ENCODE results near the gene DPP6. TPM values are rescaled to one million over a fixed set of nuclear protein-coding genes. Genes with fewer than 3 reads are reported as not detected.

DPP6 gene
- total RNA-seq, 2 experiments from 2014 or later, result not detected

- ATAC-seq (no peak), DNase-seq (no peak)
- intact Hi-C loops (cut with DNase I, micrococcal nuclease), result no loop called here
- Mint-ChIP-seq H3K27me3 (no peaks in the 10 kb centered on the region), H3K9me3 (ENCODE audit: low read depth) (peaks cover 7% of the 10 kb centered on the region), H3K36me3 (ENCODE audit: low read depth) (no peaks in the 10 kb centered on the region), H3K27ac (no peak overlapping the region), H3K4me3 (no peak overlapping the region), H3K4me1 (no peaks in the 10 kb centered on the region)
- ChIA-PET POLR2A (no interaction called here), CTCF (no interaction called here)
Observed at GRCh38 chr7:154336295-154336694, 284.1 kb downstream of the DPP6 start.

DNA sequence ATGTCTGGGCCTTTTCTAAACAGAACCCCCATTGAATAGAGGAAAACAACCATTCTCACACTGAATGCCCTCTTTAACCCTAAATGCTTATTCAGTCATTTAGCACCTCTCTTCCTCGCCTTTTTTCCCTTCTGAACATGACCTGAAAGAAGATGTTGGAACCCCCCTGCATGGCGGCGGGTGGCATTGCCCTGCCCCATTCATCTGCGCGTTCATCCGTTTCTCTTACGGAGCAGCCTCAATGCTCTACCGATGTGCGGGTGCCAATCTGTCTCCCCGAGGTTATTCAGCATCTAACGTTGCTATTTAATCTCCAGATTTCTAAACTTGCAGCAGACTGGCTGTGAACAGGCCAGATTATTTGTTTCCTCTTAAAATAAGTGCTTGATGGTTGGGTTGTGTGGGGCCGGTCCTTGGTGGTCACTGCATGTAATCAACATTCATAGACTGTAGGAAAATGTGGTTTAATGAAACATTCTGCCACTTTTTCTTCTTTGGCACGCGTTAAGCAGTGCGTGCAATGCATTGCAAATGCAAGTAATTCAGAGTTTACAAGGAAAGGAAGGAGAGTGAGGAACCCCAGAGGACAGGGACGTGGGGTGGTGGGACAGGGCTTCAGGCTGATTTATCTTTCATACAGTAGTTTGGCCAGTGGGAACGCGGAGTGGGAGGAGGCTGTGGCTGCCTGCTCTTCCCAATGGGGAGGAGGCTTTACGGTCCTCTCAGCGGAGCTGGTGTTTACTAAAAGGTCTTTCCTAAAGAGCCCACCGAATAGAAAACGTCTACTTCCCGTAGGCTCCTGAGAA, 286.7 kb downstream of the DPP6 start:
- ATAC-seq (no peak), DNase-seq (no peak)
- Mint-ChIP-seq H3K9me3 (ENCODE audit: low read depth) (peaks cover 7% of the 10 kb centered on the region), H3K4me1 (no peaks in the 10 kb centered on the region), H3K36me3 (ENCODE audit: low read depth) (no peaks in the 10 kb centered on the region), H3K27ac (no peak overlapping the region), H3K4me3 (no peak overlapping the region), H3K27me3 (no peaks in the 10 kb centered on the region)
- ChIA-PET CTCF (no interaction called here), POLR2A (no interaction called here)
- intact Hi-C loops (cut with DNase I, micrococcal nuclease), result no loop called here

DNA sequence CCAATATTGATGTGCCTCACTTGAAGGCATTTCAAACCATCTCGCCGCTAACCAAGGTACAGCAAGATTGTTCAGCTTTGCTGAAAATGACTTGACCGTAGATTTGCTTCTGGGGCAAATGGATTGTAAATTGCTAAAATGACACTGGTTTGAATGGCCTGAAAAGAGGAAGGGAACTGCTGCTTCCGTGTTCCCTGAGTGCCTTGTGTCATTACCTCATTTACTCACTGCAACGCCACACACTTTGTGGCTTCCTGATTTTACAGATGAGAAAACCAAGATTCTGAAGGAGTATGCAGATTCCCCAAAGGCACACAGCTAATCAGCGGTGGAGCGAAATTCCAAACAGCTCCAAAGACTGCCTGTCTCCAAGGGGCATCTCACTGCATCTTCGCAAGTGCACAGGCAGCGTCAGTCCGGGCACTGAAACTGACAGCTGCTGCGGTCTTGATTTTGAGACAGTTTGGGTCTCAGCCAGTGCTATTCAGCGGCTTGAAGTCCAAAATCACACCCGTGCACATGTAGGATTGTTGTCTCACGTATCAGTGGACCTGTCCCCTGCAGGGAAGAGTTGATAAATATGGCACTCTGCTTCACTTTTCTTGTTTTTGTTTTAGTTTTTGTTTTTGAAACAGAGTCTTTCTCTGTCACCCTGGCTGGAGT, 290.9 kb downstream of the DPP6 start:
- ATAC-seq, result no peak
- ChIA-PET CTCF (no interaction called here), POLR2A (no interaction called here)
- DNase-seq, result no peak
- intact Hi-C loops (cut with DNase I, micrococcal nuclease), result no loop called here
- no peaks in the 10 kb centered on the region for H3K36me3 Mint-ChIP-seq (ENCODE audit: low read depth)
- no peaks in the 10 kb centered on the region for H3K4me1 Mint-ChIP-seq
- peaks cover 2% of the 10 kb centered on the region for H3K9me3 Mint-ChIP-seq (ENCODE audit: low read depth)
- H3K4me3 Mint-ChIP-seq, result no peak overlapping the region
- H3K27ac Mint-ChIP-seq, result no peak overlapping the region
- no peaks in the 10 kb centered on the region for H3K27me3 Mint-ChIP-seq

DNA sequence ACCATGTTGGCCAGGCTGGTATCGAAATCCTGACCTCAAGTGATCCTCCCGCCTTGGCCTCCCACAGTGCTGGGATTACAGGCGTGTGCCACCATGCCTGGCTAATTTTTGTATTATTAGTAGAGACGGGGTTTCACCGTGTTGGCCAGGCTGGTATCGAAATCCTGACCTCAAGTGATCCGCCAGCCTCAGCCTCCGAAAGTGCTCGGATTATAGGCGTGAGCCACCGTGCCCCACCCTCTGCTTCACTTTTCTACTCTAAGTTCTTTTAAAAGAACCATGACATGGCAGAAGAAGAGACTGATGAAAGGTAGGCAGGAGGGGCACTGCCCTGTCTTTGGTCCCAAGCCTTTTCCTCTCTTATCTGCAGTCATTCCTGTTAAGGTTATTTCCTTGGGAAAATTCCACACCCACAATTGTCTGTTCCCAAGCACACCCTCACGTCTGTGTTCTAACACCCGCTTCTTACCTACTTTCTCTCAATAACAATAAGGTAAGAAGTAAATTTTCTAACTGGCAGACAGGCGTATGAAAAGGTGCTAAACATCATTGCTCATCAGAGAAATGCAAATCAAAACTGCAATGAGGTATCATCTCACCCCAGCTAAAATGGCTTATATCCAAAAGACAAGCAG, 291.7 kb downstream of the DPP6 start:
- Mint-ChIP-seq H3K9me3 (ENCODE audit: low read depth) (peaks cover 2% of the 10 kb centered on the region), H3K4me1 (no peaks in the 10 kb centered on the region), H3K36me3 (ENCODE audit: low read depth) (no peaks in the 10 kb centered on the region), H3K27ac (no peak overlapping the region), H3K27me3 (no peaks in the 10 kb centered on the region), H3K4me3 (no peak overlapping the region)
- POLR2A ChIA-PET, result no interaction called here
- CTCF ChIA-PET, result no interaction called here
- DNase-seq, result no peak
- intact Hi-C loops (cut with DNase I, micrococcal nuclease), result no loop called here
- no peak for ATAC-seq

DNA sequence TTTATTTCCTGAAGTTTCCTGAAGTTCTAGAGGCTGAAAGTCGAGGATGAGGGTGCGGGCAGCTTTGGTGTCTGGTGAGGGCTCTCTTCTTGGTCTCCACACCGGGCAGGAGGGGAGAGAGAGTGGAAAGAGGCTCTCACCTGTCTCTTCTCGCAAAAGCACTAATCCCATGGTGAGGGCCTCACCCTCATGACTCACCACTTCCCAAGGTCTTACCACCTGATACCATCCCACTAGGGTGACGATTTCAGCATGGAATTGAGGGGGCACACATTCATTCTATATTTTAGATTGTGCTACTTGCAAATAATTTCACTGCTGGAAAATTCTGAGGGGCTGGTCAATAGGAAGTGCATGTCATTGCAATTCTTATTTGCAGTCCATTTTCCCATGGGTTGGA, 292.9 kb downstream of the DPP6 start:
- peaks cover 2% of the 10 kb centered on the region for H3K9me3 Mint-ChIP-seq (ENCODE audit: low read depth)
- H3K27ac Mint-ChIP-seq, result no peak overlapping the region
- POLR2A ChIA-PET, result no interaction called here
- H3K4me3 Mint-ChIP-seq, result no peak overlapping the region
- no peak for ATAC-seq
- DNase-seq, result no peak
- no peaks in the 10 kb centered on the region for H3K27me3 Mint-ChIP-seq
- no peaks in the 10 kb centered on the region for H3K4me1 Mint-ChIP-seq
- no peaks in the 10 kb centered on the region for H3K36me3 Mint-ChIP-seq (ENCODE audit: low read depth)
- intact Hi-C loops (cut with DNase I, micrococcal nuclease), result no loop called here
- CTCF ChIA-PET, result no interaction called here

GRCh38 chr7:154347700-154348266, 295.6 kb downstream of the DPP6 start:
- no peak for DNase-seq
- POLR2A ChIA-PET, result no interaction called here
- CTCF ChIA-PET, result no interaction called here
- Mint-ChIP-seq H3K9me3 (ENCODE audit: low read depth) (peaks cover 2% of the 10 kb centered on the region), H3K4me1 (no peaks in the 10 kb centered on the region), H3K4me3 (no peak overlapping the region), H3K27me3 (no peaks in the 10 kb centered on the region), H3K27ac (no peak overlapping the region), H3K36me3 (ENCODE audit: low read depth) (no peaks in the 10 kb centered on the region)
- no peak for ATAC-seq
- intact Hi-C loops (cut with DNase I, micrococcal nuclease), result no loop called here

- no peak for ATAC-seq
- Mint-ChIP-seq H3K36me3 (ENCODE audit: low read depth) (no peaks in the 10 kb centered on the region), H3K4me3 (no peak overlapping the region), H3K27me3 (no peaks in the 10 kb centered on the region), H3K27ac (no peak overlapping the region), H3K4me1 (no peaks in the 10 kb centered on the region), H3K9me3 (ENCODE audit: low read depth) (peaks cover 2% of the 10 kb centered on the region)
- CTCF ChIA-PET, result no interaction called here
- intact Hi-C loops (cut with DNase I, micrococcal nuclease), result no loop called here
- DNase-seq, result no peak
- POLR2A ChIA-PET, result no interaction called here
Observed at GRCh38 chr7:154350892-154351291, 298.7 kb downstream of the DPP6 start.

- Mint-ChIP-seq H3K36me3 (ENCODE audit: low read depth) (no peaks in the 10 kb centered on the region), H3K27me3 (no peaks in the 10 kb centered on the region), H3K9me3 (ENCODE audit: low read depth) (peaks cover 2% of the 10 kb centered on the region), H3K4me1 (no peaks in the 10 kb centered on the region), H3K27ac (no peak overlapping the region), H3K4me3 (no peak overlapping the region)
- ChIA-PET CTCF (no interaction called here), POLR2A (no interaction called here)
- DNase-seq (no peak), ATAC-seq (no peak)
- intact Hi-C loops (cut with DNase I, micrococcal nuclease), result no loop called here
Observed at GRCh38 chr7:154353355-154353767, 301.2 kb downstream of the DPP6 start.

GRCh38 chr7:154364170-154364569, 312.0 kb downstream of the DPP6 start:
- H3K36me3 Mint-ChIP-seq (ENCODE audit: low read depth), result no peaks in the 10 kb centered on the region
- H3K27ac Mint-ChIP-seq, result no peak overlapping the region
- no peaks in the 10 kb centered on the region for H3K4me1 Mint-ChIP-seq
- H3K27me3 Mint-ChIP-seq, result no peaks in the 10 kb centered on the region
- ATAC-seq, result no peak
- H3K4me3 Mint-ChIP-seq, result no peak overlapping the region
- ChIA-PET CTCF (no interaction called here), POLR2A (no interaction called here)
- no peak for DNase-seq
- H3K9me3 Mint-ChIP-seq (ENCODE audit: low read depth), result peaks cover 4% of the 10 kb centered on the region
- intact Hi-C loops (cut with DNase I, micrococcal nuclease), result no loop called here

DNA sequence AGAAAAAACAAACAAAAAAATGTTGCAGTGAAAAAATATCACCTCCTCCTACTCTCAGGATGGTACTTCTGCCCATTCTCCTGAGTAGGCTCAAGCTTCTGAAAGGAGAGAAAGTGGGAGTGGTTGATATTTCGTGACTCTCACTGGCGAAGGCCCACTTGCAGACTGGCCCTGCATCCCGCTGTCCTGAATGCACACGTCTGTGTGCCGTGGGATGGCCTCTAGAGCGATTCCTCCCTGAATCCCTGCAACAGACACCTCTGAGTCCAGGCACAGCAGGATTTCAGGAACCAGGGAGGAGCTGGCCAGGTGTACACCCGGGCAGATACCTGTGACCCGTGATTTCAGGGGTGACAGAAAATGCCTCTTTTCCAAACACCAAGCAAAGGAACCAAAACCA, 319.2 kb downstream of the DPP6 start:
- no peaks in the 10 kb centered on the region for H3K27me3 Mint-ChIP-seq
- POLR2A ChIA-PET, result no interaction called here

DNA sequence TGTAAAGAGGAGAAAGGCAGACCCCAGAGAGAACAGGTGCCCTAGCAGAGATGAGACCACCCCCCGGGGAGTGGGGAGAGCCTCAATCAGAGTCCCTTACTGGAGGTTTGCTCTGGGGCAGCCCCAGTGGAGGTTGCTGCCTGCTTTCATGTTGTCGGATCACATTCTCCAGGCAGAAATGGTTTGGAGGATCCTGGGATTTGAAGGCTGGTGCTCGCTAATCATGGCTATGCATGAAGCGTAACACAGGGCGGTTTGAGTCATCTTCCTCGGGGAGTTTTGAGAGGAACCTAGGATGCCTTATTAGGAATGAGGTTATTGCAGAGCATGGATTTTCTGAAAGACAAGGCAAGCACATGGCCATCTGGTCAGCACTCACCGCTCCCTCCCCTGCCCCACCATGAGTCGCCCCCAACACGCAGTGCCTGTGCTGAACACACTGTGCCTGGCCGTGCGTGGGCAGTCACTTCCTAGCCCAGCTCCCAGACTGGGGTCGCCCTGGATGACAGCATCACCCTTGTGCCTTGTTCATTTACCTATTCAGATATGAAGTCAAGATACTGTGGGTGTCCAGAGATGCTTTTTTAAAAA, 319.9 kb downstream of the DPP6 start:
- Mint-ChIP-seq H3K36me3 (ENCODE audit: low read depth) (no peaks in the 10 kb centered on the region), H3K9me3 (ENCODE audit: low read depth) (peaks cover 3% of the 10 kb centered on the region), H3K27me3 (no peaks in the 10 kb centered on the region), H3K4me3 (no peak overlapping the region), H3K27ac (no peak overlapping the region), H3K4me1 (no peaks in the 10 kb centered on the region)
- DNase-seq (no peak), ATAC-seq (no peak)
- intact Hi-C loops (cut with DNase I, micrococcal nuclease), result no loop called here
- CTCF ChIA-PET, result no interaction called here
- POLR2A ChIA-PET, result no interaction called here

More for the DNA sequence above, 319.2 kb downstream of the DPP6 start:
- no peak overlapping the region for H3K27ac Mint-ChIP-seq
- no peaks in the 10 kb centered on the region for H3K4me1 Mint-ChIP-seq
- no peak for ATAC-seq
- no peak overlapping the region for H3K4me3 Mint-ChIP-seq
- no peaks in the 10 kb centered on the region for H3K36me3 Mint-ChIP-seq (ENCODE audit: low read depth)
- no peak for DNase-seq
- CTCF ChIA-PET, result no interaction called here
- peaks cover 3% of the 10 kb centered on the region for H3K9me3 Mint-ChIP-seq (ENCODE audit: low read depth)
- intact Hi-C loops (cut with DNase I, micrococcal nuclease), result no loop called here

DNA sequence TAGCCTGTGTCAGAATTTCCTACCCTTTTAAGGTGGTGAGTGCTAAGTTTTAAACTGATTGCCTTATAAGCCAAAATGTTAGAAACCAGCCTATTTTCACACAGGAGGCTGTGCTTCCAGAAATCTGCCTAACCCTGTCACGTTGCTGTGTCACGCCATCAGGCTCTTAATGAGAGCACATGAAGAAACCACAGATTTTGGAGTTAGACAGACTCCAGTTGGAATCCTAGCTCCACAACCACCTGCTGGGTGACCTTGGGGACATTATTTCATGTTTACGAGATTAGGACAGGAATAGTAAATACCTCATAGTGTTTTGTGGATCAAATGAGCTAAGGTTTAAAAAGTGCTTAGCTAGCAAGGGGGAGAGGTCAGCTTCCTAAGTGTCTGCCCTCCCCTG, 321.8 kb downstream of the DPP6 start:
- CTCF ChIA-PET, result no interaction called here
- POLR2A ChIA-PET, result no interaction called here

More for the DNA sequence above, 321.8 kb downstream of the DPP6 start:
- Mint-ChIP-seq H3K27ac (no peak overlapping the region), H3K36me3 (ENCODE audit: low read depth) (no peaks in the 10 kb centered on the region), H3K27me3 (no peaks in the 10 kb centered on the region), H3K4me1 (no peaks in the 10 kb centered on the region), H3K4me3 (no peak overlapping the region), H3K9me3 (ENCODE audit: low read depth) (peaks cover 3% of the 10 kb centered on the region)
- no peak for ATAC-seq
- intact Hi-C loops (cut with DNase I, micrococcal nuclease), result no loop called here
- no peak for DNase-seq
